HG03521 (cell line): Measurements from ENCODE around the gene SOX13.
A peak's percentile ranks its signal among the peaks of the same experiment; 100 is the strongest.

Experiments used
- ATAC-seq: cut with Tn5 transposase; IDR thresholded peaks from one replicate; pipeline ENCODE4 v1.9.1; 2021; ENCODE audit warnings: mild to moderate bottlenecking, moderate library complexity; ENCODE audit not compliant: unreplicated experiment

The SOX13 gene

GRCh38 chr1:204151552-204152309 lies 78.8 kb downstream of the SOX13 start, which contains the start of gene ETNK2:
Gene ETNK2, minus strand, starts transcription at chr1:204152044. Its CDS starts 192 bp downstream, at chr1:204151852.
- ATAC-seq = no peak

GRCh38 chr1:204152310-204153044 lies 79.6 kb downstream of the SOX13 start:
- ATAC-seq = no peak

DNA sequence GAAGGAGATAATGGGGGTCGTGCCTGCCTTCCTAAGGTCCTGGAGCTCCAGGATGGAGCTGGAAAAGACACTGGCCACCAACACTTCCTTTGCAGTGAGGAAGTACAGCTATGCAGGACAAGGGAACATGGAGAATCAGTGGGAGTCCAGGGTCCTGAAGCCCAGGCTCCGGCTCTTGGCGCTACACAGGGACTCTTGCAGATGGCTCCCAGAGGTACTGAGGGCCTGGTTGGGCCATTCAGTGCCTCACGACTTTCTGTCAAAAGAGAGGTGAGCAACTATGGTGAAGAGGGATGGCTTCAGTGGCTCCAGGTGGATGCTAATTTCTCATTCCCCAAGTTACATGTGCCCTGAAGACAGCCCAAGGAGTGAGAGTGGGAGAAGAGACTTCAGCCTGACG lies 80.8 kb downstream of the SOX13 start:
- no peak for ATAC-seq

DNA sequence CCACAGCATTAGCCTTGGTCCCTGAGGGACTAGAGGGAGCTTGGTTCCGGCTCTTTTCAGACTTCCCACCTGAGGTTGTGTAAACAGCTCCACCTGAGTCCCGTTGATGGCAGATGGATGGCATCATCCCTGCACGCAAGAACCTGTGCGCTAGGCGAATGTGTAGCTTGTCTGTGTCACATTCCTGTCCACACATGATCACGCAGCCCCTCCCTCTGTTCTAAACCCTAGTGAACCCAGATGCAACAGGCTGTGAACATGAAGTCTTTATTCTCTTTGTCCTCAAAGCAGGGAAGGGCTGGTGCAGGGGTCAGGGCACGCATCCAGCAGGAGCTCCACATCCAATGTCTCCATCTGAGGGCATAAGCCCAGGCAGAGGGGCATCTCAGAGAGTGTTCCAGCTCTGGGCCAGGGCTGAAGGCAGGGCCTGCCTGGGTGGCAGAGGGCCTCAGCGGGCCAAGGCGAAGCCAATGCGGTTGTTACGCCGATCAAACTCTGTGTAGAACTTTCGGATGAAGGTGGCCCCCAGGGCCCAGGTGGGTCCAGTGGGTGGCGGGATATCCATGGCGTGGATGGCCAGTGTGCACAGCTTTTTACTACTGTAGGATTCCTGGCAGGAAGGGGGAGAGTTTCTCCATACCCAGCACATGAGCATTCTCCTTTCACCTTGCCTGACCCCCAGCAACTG lies 81.8 kb downstream of the SOX13 start:
- no peak for ATAC-seq

GRCh38 chr1:204155881-204156280 lies 83.0 kb downstream of the SOX13 start:
- ATAC-seq = no peak

DNA sequence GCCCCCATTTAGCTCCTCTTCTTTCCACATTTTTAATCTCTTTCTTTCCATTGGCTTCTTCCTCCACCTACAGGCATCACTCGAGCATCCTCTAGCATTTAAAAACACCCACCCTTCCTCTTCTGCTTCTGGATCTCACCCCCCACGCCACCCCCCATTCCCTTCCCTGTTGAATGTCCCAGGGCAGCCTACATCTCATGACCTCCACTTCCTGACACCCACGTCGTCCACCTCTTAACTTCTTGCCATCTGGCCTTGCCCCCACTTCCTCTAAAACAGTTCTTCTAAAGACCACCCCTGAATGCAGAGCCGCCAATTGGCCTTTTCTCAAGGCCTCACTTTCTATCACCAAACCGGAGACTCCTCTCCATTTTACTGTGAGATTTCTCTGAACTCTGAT lies 85.0 kb downstream of the SOX13 start:
- ATAC-seq = no peak

DNA sequence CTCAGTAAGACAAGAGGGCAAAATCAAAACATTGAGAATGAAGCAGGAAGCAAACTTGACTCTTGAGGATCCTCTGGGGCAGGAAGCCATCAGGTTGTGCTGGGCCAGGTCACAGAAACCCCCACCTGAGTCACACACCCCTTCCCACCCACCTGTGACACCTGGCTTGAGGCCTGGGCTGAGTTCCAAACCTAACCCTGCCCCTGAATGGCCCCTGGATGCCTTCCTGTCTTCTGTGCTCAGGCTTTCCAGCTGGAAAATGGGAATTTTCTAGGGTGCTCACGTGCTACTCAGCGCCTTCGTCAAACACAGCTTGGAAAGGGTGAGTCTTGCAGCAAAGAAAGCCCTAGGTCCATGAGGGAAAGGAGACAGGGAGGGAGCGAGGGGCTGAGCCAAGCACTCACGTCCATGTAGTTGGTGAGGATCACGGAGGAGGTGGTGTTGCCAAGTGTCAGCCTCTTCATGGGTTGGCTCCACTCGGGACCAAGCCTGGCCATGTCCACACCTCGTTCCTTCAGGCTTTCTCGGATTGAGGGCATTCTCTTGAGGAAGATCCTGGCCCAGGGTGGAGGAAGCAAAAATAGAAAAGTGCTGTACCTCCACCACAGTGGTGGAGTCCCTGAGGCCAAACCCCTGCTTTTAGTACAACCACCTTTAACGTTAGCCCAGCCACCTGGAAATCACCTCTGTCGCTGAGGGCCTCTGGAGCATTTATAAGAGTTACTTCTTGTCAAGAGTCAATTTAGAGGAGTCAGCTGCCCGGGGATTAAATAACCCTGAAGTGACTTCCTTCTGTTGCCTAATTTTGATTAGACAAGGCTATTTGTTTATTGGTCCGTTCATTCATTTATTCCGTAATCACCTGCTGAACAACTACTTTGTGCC lies 88.9 kb downstream of the SOX13 start:
- no peak for ATAC-seq

DNA sequence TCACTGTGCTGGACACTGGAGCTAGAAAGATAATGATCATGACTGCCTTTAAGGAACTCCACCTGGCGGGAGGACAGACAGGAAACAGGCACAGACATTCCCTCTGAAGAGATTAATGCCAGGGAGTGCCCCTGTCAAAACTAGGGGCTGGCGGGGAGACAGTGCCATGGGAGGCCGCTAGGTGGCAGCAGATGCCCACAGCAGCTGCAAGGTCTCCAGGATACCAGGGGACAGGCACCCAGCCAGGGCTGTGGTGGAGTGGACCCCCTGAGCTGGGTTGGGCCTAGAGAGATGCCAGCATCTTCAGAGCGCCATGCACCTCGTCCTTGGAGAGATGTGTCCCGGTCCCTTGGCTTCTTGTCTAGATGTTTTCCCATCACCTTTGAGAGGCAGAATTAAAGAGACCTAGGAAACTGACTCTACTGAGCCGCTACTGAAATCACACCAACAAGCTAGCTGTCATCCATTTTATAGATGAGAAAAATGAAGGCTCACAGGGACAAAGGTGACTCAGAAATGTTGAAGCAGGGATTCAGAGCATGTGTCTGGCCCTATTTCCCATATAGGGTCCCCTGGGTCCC lies 89.7 kb downstream of the SOX13 start:
- ATAC-seq = peak; percentile 46

DNA sequence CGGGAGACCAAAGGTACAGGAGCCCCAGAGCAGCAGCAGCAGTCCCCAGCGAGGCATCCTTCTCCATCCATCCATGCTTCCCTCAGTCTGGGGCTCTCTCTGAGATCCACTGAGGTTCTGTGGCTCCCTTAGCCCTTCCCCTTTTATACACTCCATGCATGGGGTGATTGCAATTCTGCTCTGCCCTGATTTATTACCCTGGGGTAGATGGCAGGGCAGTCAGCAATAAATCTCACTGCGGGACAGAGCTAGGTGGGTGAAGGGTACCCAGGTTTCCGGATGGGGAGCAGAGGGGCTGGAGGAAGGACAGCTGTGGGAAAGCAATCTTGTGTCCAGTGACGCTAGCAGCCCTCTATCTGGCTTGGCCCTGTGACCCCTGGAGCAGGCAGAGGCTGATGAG lies 93.3 kb downstream of the SOX13 start, which contains the start of gene REN:
Gene REN (minus strand): TSS at position 119 of the 400 bp plus-strand sequence. CDS start 44 bp downstream, at position 75.
- ATAC-seq = no peak

- no peak for ATAC-seq
Measured at GRCh38 chr1:204167730-204168129, 94.8 kb downstream of the SOX13 start.

- no peak for ATAC-seq
Measured at GRCh38 chr1:204169858-204170257, 96.9 kb downstream of the SOX13 start.

DNA sequence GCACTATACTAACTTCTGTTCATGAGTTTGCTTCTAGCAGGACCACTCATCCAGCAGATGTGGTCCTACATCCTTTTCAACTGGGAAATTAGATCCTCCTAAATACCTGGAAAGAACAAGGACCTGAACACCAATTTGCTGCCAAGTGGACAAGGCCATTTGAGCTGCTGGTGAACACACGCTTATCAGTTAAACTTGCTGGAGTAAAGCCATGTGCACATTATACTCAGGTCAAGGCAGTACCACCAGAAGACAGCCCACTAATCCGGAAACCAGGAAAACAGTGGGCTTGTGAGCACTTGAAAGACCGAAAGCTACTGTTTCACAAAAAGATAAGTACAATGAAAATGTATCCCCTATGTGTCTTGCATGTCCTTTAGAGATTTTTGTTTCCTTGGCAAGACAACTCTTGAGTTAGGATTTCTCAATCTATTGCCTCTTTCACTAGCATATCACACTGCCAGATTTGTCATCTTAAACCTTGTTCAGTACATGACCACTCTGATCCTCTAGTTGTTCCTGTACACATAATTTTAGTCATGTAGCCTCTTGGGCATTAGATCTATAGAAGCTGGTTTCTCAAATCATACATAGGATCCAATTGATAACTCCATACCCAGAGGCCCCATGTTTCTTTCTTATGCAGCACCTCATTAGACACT lies 97.7 kb downstream of the SOX13 start:
- ATAC-seq = no peak

- no peak for ATAC-seq
Measured at GRCh38 chr1:204171751-204172178, 98.8 kb downstream of the SOX13 start.

DNA sequence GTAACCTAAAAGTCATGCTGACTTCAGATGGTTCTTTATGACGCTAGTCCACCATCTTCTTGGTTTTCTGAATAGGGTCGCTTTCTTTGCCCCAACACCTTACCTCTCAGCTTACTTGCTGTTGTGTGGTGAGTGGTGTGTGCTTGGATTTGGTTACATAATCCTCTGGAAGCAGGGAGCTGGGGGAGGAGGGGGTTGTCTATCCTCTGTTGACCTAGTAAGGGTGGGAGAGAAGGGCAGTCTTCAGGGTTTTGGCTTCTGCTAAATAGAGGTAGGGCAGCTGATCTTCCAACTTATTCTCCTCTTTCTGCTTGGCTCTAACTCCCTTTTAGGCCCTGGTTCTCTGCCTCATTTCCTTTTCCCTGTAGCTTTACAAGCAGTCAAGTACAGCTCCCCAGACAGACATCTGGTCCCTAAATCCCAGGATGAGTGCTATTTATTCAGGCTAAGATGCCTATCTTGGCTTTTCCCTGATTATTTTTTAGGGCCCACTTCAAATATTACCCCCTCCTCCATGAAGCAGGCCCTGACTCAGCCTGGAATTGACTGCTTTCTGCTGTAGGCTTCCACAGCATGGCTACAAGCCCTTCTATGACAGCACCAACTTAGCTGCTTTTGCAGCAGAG lies 99.6 kb downstream of the SOX13 start:
- no peak for ATAC-seq

DNA sequence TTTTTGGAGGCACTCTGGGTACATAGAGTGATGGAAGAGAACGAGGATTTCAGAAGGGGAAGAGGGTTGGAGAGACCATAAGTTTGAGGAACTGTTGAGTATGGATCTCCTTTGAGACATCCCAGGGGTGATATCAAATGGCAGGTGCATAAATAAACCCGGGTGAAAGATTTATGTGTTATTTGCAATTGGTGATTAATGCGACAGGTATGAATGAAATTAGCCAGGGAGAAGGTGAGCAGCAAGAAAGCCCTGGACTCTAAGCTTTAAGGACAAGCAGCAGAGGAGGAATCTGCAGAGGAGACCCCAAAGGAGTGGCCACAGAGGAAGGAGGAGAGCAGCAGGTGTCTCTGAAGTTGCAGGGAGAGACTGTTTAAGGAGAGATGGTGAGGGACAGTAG lies 102.0 kb downstream of the SOX13 start:
- ATAC-seq = no peak

GRCh38 chr1:204176049-204176448 lies 103.1 kb downstream of the SOX13 start:
- no peak for ATAC-seq

GRCh38 chr1:204177133-204177532 lies 104.2 kb downstream of the SOX13 start:
- ATAC-seq = no peak
